Epithelial cell of prostate (primary cell): ENCODE measurements around the gene FOSL1.

Experiments used
- DNase-seq: peaks from one replicate; pipeline ENCODE4 v3.0.0-alpha.2; 2011; ENCODE audit warnings: low read depth, low spot score
- H3K27ac ChIP-seq: fragments of 450-650 bp; 2 replicates; pipeline ENCODE4 v1.5.1; 2017; ENCODE audit warnings: mild to moderate bottlenecking

FOSL1 gene

GRCh38 chr11:65866509-65867283 lies 33.5 kb downstream of the FOSL1 start:
- no peak overlapping the region for H3K27ac ChIP-seq
- DNase-seq, result no peak

- no peak for DNase-seq
- H3K27ac ChIP-seq, result no peak overlapping the region
Observed at GRCh38 chr11:65865550-65866172, 34.5 kb downstream of the FOSL1 start.

- no peak for DNase-seq
- H3K27ac ChIP-seq, result no peak overlapping the region
Observed at GRCh38 chr11:65864706-65865471, 35.3 kb downstream of the FOSL1 start.

- DNase-seq, result no peak
- H3K27ac ChIP-seq, result no peak overlapping the region
Observed at GRCh38 chr11:65863889-65864705, 36.1 kb downstream of the FOSL1 start.

- DNase-seq, result no peak
- no peak overlapping the region for H3K27ac ChIP-seq
Observed at GRCh38 chr11:65862941-65863888, 37.0 kb downstream of the FOSL1 start.

GRCh38 chr11:65862191-65862735 lies 37.9 kb downstream of the FOSL1 start:
- no peak for DNase-seq
- H3K27ac ChIP-seq, result peak overlapping the region; percentile 96

- no peak for DNase-seq
- H3K27ac ChIP-seq, result peak overlapping the region; percentile 96
Observed at GRCh38 chr11:65861533-65862183, 38.5 kb downstream of the FOSL1 start.

GRCh38 chr11:65861165-65861505 lies 39.1 kb downstream of the FOSL1 start:
- peak overlapping the region; percentile 96 for H3K27ac ChIP-seq
- no peak for DNase-seq

- H3K27ac ChIP-seq, result peak within 1 kb of the TSS; percentile 96
- DNase-seq, result peak; percentile 87
Observed at GRCh38 chr11:65860278-65861164, 39.7 kb downstream of the FOSL1 start, which contains the start of gene MUS81. Gene MUS81, plus strand, starts transcription at chr11:65860433. Its CDS starts 321 bp downstream, at chr11:65860754.

GRCh38 chr11:65859812-65860277 lies 40.3 kb downstream of the FOSL1 start:
- DNase-seq, result no peak
- H3K27ac ChIP-seq, result peak overlapping the region; percentile 96

- peak; percentile 66 for DNase-seq
- H3K27ac ChIP-seq, result peak overlapping the region; percentile 96
Observed at GRCh38 chr11:65859095-65859811, 40.9 kb downstream of the FOSL1 start.

GRCh38 chr11:65858681-65859087 lies 41.5 kb downstream of the FOSL1 start:
- H3K27ac ChIP-seq, result peak overlapping the region; percentile 96
- DNase-seq, result no peak

GRCh38 chr11:65857853-65858680 lies 42.1 kb downstream of the FOSL1 start, which contains the start of gene CFL1:
Gene CFL1, minus strand, starts transcription at chr11:65858180. Its CDS starts 81 bp downstream, at chr11:65858099.
- H3K27ac ChIP-seq, result peak within 1 kb of the TSS; percentile 96
- DNase-seq, result peak; percentile 91

- no peak for DNase-seq
- H3K27ac ChIP-seq, result peak overlapping the region; percentile 96
Observed at GRCh38 chr11:65857500-65857852, 42.7 kb downstream of the FOSL1 start.

- DNase-seq, result no peak
- peak overlapping the region; percentile 96 for H3K27ac ChIP-seq
Observed at GRCh38 chr11:65856689-65857499, 43.3 kb downstream of the FOSL1 start.
